ENCODE data around the gene RREB1. TPM values are rescaled to one million over a fixed set of nuclear protein-coding genes. Genes with fewer than 3 reads are reported as not detected.

Gene RREB1
- total and polyA plus RNA-seq, 2 donors (not counting 3 experiments of a cell fraction or from before 2014, with no cell fraction given) = 3.7 to 33.0 TPM

DNA sequence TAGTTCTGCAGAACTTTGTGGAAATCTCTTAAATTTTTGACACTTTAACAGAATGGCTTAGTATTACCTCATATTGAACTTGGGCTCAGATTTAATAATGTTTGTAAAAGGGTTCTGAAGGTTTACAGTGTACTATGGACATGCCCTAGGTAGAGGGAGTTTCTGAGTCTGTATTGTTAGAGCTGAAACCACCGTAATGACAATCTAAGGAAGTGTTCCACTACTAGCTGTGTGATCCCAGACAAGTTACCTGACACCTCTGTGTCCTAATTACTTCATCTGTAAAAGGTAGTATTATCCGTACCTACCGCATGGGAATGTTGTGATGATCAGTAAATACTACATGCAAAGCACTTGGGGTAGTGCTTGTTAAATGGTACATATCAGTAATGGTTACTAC lies 86.9 kb downstream of the RREB1 start:
- no peaks in the 10 kb centered on the region for H3K9me3 ChIP-seq (replicated peaks; ENCODE audit: control insufficient read depth, insufficient read depth, low read length)
- H3K9me1 ChIP-seq (replicated peaks; ENCODE audit: control insufficient read depth, extremely low read depth, insufficient read depth, low read length) = no peaks in the 10 kb centered on the region
- no peaks in the 10 kb centered on the region for H3K27me3 ChIP-seq (ENCODE audit: control insufficient read depth in 2 of 2, insufficient read depth in 2 of 2, low read length in 2 of 2)
- no peak overlapping the region for H3K9ac ChIP-seq (replicated peaks; ENCODE audit: extremely low read depth, insufficient read depth, low read length)
- H3K4me3 ChIP-seq (replicated peaks in 1 of 3; ENCODE audit: insufficient read depth in 1 of 3, low read depth in 1 of 3, low read length in 3 of 3) = no peak overlapping the region
- H3K4me1 ChIP-seq (ENCODE audit: control insufficient read depth, extremely low read depth, insufficient read depth, low read length) = no peaks in the 10 kb centered on the region
- no peaks in the 10 kb centered on the region for H3K79me2 ChIP-seq (ENCODE audit: control insufficient read depth, insufficient read depth, low read length)
- H4K20me1 ChIP-seq (replicated peaks; ENCODE audit: control insufficient read depth, extremely low read depth, insufficient read depth, low read length) = no peaks in the 10 kb centered on the region
- H3K4me2 ChIP-seq (ENCODE audit: insufficient read depth, low read length) = no peak overlapping the region
- H3K27ac ChIP-seq (ENCODE audit: insufficient read depth, low read depth, low read length) = no peak overlapping the region
- H3K36me3 ChIP-seq (ENCODE audit: control insufficient read depth in 2 of 2, extremely low read depth in 1 of 2, insufficient read depth in 2 of 2, low read length in 2 of 2) = peaks cover 9 to 10% of the 10 kb centered on the region in 2 experiments
- intact Hi-C loops (cut with micrococcal nuclease) (no loop called here), dilution Hi-C loops (cut with MboI; ENCODE audit: extremely low pct_ligation_motif_present, low sequenced_read_pairs) (no loop called here)
- ChIA-PET CTCF (no interaction called here), POLR2A (no interaction called here)
- no TSS peak for BruUV-seq (replicated peaks)
- FAIRE-seq = no peak
- DNase-seq (ENCODE audit: low read depth, low spot score) = no peak
- H2AFZ ChIP-seq (ENCODE audit: low read depth, low read length) = no peak overlapping the region
- no peak for TF ChIP-seq MYC (IDR thresholded peaks at IDR 0.05; ENCODE audit: low read depth, low read length)
- TF ChIP-seq POLR2A (IDR thresholded peaks at IDR 0.05; ENCODE audit: low read depth, low read length) = no peak

DNA sequence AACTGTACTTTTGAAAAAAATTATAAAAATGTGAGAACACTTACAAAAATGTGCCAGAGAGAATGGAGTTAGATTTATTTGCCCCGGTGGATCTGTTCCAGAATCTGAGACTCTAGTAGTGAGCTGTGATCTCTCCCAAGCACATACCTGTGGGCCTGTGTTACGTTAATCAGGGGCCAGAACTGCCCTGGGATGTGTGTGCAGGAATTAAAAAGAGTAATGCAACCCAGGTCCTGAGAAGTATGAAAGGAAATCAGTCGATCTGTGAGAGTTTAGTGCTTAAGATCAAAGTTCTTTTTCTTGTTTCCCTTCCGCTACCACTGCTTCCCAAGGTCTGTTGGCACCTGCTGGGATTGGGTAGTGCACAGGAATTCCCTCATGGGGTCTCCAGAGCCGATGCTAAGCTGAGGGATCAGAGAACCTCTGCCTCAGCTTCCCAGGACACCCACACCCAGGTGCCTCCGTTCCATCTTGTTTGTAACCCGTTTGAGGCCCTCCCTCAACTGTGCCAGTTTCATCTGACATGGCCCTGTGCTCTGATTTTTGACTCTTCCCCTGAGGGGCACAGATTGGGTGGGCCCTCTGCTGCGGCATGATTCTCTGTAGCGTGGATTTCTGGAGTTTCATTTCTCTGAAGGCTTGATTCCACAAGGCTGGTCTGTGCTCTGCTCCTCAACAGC lies 87.7 kb downstream of the RREB1 start:
- H3K27ac ChIP-seq (ENCODE audit: insufficient read depth, low read depth, low read length) = no peak overlapping the region
- dilution Hi-C loops (cut with MboI; ENCODE audit: extremely low pct_ligation_motif_present, low sequenced_read_pairs) = no loop called here
- no peak overlapping the region for H3K4me3 ChIP-seq (replicated peaks in 1 of 3; ENCODE audit: insufficient read depth in 1 of 3, low read depth in 1 of 3, low read length in 3 of 3)
- no peaks in the 10 kb centered on the region for H3K4me1 ChIP-seq (ENCODE audit: control insufficient read depth, extremely low read depth, insufficient read depth, low read length)
- no peaks in the 10 kb centered on the region for H3K27me3 ChIP-seq (ENCODE audit: control insufficient read depth in 2 of 2, insufficient read depth in 2 of 2, low read length in 2 of 2)
- no peaks in the 10 kb centered on the region for H3K79me2 ChIP-seq (ENCODE audit: control insufficient read depth, insufficient read depth, low read length)
- H3K9me3 ChIP-seq (replicated peaks; ENCODE audit: control insufficient read depth, insufficient read depth, low read length) = no peaks in the 10 kb centered on the region
- FAIRE-seq = no peak
- no peaks in the 10 kb centered on the region for H4K20me1 ChIP-seq (replicated peaks; ENCODE audit: control insufficient read depth, extremely low read depth, insufficient read depth, low read length)
- H3K36me3 ChIP-seq (ENCODE audit: control insufficient read depth in 2 of 2, extremely low read depth in 1 of 2, insufficient read depth in 2 of 2, low read length in 2 of 2) = peaks cover 9 to 10% of the 10 kb centered on the region in 2 experiments
- DNase-seq (ENCODE audit: low read depth, low spot score) = no peak
- H2AFZ ChIP-seq (ENCODE audit: low read depth, low read length) = no peak overlapping the region
- CTCF ChIA-PET = interaction anchor here (1.8 kb wide), 1 partner anchor 499 kb away, joined by 3 read pairs; no protein-coding TSS in a partner anchor
- intact Hi-C loops (cut with micrococcal nuclease) = no loop called here
- no peak overlapping the region for H3K4me2 ChIP-seq (ENCODE audit: insufficient read depth, low read length)
- POLR2A ChIA-PET = no interaction called here
- no TSS peak for BruUV-seq (replicated peaks)
- no peak overlapping the region for H3K9ac ChIP-seq (replicated peaks; ENCODE audit: extremely low read depth, insufficient read depth, low read length)
- TF ChIP-seq GATA2 (IDR thresholded peaks at IDR 0.05; ENCODE audit: insufficient read depth, insufficient read length, low read depth, low read length) = no peak
- no peak for TF ChIP-seq POLR2AphosphoS5 (IDR thresholded peaks at IDR 0.05; ENCODE audit: insufficient read depth, low read depth, low read length)
- no peak for TF ChIP-seq FOS (IDR thresholded peaks at IDR 0.05; ENCODE audit: borderline replicate concordance, insufficient read depth, low read length)
- no peaks in the 10 kb centered on the region for H3K9me1 ChIP-seq (replicated peaks; ENCODE audit: control insufficient read depth, extremely low read depth, insufficient read depth, low read length)

Data from endothelial cell of umbilical vein (primary cell).